PFSK-1 (cell line): ENCODE measurements around the gene GRM4.

Source experiments
- FOXP2 ChIP-seq: optimal IDR thresholded peaks from 2 replicates; pipeline ENCODE3; 2011; ENCODE audit warnings: borderline replicate concordance, control low read depth, inconsistent platforms; ENCODE audit not compliant: insufficient read depth; ENCODE audit errors: extremely low read length, extremely low read depth
- POLR2AphosphoS5 ChIP-seq: IDR thresholded peaks from 2 replicates; pipeline ENCODE4 v1.6.1; 2012; ENCODE audit warnings: low read depth, mild to moderate bottlenecking, control low read depth, low read length, moderate library complexity
- REST ChIP-seq, 2 experiments: IDR thresholded peaks; 2 replicates each; pipeline versions ENCODE4 v1.6.1 to v1.8.0; 2011 to 2012; ENCODE audit warnings: low read depth in 2 of 2, low read length in 2 of 2, control low read depth in 1 of 2, inconsistent platforms in 1 of 2, mild to moderate bottlenecking in 1 of 2, moderate library complexity in 1 of 2; ENCODE audit not compliant: insufficient read depth in 1 of 2
- SIN3A ChIP-seq: IDR thresholded peaks from 2 replicates; pipeline ENCODE4 v1.6.1; 2012; ENCODE audit warnings: mild to moderate bottlenecking, low read length, moderate library complexity, borderline replicate concordance; ENCODE audit not compliant: insufficient read depth
- TAF1 ChIP-seq: IDR thresholded peaks from 2 replicates; pipeline ENCODE4 v1.6.1; 2012; ENCODE audit warnings: low read length, control low read depth, borderline replicate concordance; ENCODE audit not compliant: insufficient read depth

The GRM4 gene

GRCh38 chr6:34135541-34135940, 10.3 kb downstream of the GRM4 start:
- TF ChIP-seq REST (IDR thresholded peaks at IDR 0.05; ENCODE audit: insufficient read depth in 1 of 2, low read depth in 2 of 2, low read length in 2 of 2) (no peak), TAF1 (no peak), FOXP2 (no peak), POLR2AphosphoS5 (no peak), SIN3A (no peak)

GRCh38 chr6:34132486-34133185, 13.3 kb downstream of the GRM4 start:
- no peak for TF ChIP-seq SIN3A
- peak; percentile 96 for TF ChIP-seq REST (IDR thresholded peaks at IDR 0.05; ENCODE audit: insufficient read depth in 1 of 2, low read depth in 2 of 2, low read length in 2 of 2)
- TF ChIP-seq TAF1, result no peak
- no peak for TF ChIP-seq FOXP2

- TF ChIP-seq REST (IDR thresholded peaks at IDR 0.05; ENCODE audit: insufficient read depth in 1 of 2, low read depth in 2 of 2, low read length in 2 of 2) (0 out of 4 replicates have a peak, but pooled peaks of 1 of the 2 experiments have one; percentile 7), TAF1 (no peak)
Measured at GRCh38 chr6:34131326-34132290, 14.3 kb downstream of the GRM4 start.

GRCh38 chr6:34130862-34131261, 15.0 kb downstream of the GRM4 start:
- TF ChIP-seq REST (IDR thresholded peaks at IDR 0.05; ENCODE audit: insufficient read depth in 1 of 2, low read depth in 2 of 2, low read length in 2 of 2), result 0 out of 4 replicates have a peak, but pooled peaks of 1 of the 2 experiments have one; percentile 4
- TF ChIP-seq FOXP2, result no peak
